Stimulated activated CD4-positive, alpha-beta T cell treated with anti-CD3 and anti-CD28 coated beads, TNF-alpha, amount 100 ng/mL, for 1 hour (primary cell): Measurements from ENCODE around the gene TMF1.

Experiments used
- DNase-seq, 3 donors: peaks; one replicate each; pipeline ENCODE4 v3.0.0-alpha.2; 2020; ENCODE audit warnings: low read depth in 3 of 3, low spot score in 1 of 3

The TMF1 gene

GRCh38 chr3:69080233-69080920, 28.2 kb upstream of the TMF1 start, which contains the start of gene UBA3:
TSS of gene UBA3 (minus strand) at chr3:69080365. CDS start at chr3:69080353, 12 bp downstream.
- DNase-seq: peak; percentile 78 to 90 (median 79)

GRCh38 chr3:69079269-69080159, 27.4 kb upstream of the TMF1 start:
- no peak for DNase-seq

GRCh38 chr3:69072928-69073327, 20.8 kb upstream of the TMF1 start:
- no peak for DNase-seq

GRCh38 chr3:69066121-69066520, 14.0 kb upstream of the TMF1 start:
- no peak for DNase-seq

- DNase-seq: no peak
Measured at GRCh38 chr3:69065318-69065964, 13.3 kb upstream of the TMF1 start.

- DNase-seq: no peak
Measured at GRCh38 chr3:69063636-69064035, 11.5 kb upstream of the TMF1 start.

- DNase-seq: no peak
Measured at GRCh38 chr3:69059688-69060087, 7.6 kb upstream of the TMF1 start.

GRCh38 chr3:69058947-69059224, 6.8 kb upstream of the TMF1 start:
- DNase-seq: no peak

GRCh38 chr3:69058180-69058946, 6.2 kb upstream of the TMF1 start:
- DNase-seq: no peak

- DNase-seq: no peak
Measured at GRCh38 chr3:69052472-69052898, 352 bp upstream of the TMF1 start.

- no peak for DNase-seq
Measured at GRCh38 chr3:69048990-69049389, 3.1 kb downstream of the TMF1 start.

GRCh38 chr3:69044608-69045007, 7.5 kb downstream of the TMF1 start:
- DNase-seq: no peak

- DNase-seq: no peak
Measured at GRCh38 chr3:69033470-69033869, 18.7 kb downstream of the TMF1 start.

- no peak for DNase-seq
Measured at GRCh38 chr3:69032737-69033136, 19.4 kb downstream of the TMF1 start.

- no peak for DNase-seq
Measured at GRCh38 chr3:69032142-69032541, 20.0 kb downstream of the TMF1 start.

- no peak for DNase-seq
Measured at GRCh38 chr3:69031635-69032034, 20.5 kb downstream of the TMF1 start.

GRCh38 chr3:69020857-69021256, 31.3 kb downstream of the TMF1 start:
- no peak for DNase-seq

- DNase-seq: no peak
Measured at GRCh38 chr3:69020424-69020823, 31.7 kb downstream of the TMF1 start.

- no peak for DNase-seq
Measured at GRCh38 chr3:69016901-69017300, 35.2 kb downstream of the TMF1 start.

GRCh38 chr3:69016102-69016501, 36.0 kb downstream of the TMF1 start:
- DNase-seq: no peak

GRCh38 chr3:69014022-69014580, 38.0 kb downstream of the TMF1 start:
- DNase-seq: no peak
